Keratinocyte (primary cell): ENCODE measurements around the gene PTN. TPM values are rescaled to one million over a fixed set of nuclear protein-coding genes. Genes with fewer than 3 reads are reported as not detected.
"Not testable (repeated sequence)": the region's sequence is repeated elsewhere in the genome, so short reads cannot be mapped to it uniquely, and the experiment has no call there.

ENCODE experiments used
- DNase-seq: peaks from one replicate; pipeline ENCODE4 v3.0.0-alpha.2; 2011; ENCODE audit warnings: low read depth, missing footprints, low spot score
- FAIRE-seq: peaks from 2 replicates; lab custom pipeline; 2011; peaks lifted over from hg19 to GRCh38; lab: Jason Lieb, UNC
- H2AFZ ChIP-seq: 2 replicates; pipeline ENCODE4 v1.6.0; 2012; ENCODE audit warnings: low read length, control low read depth, inconsistent platforms; ENCODE audit not compliant: control insufficient read depth
- H3K27ac ChIP-seq: 2 replicates; pipeline ENCODE4 v1.5.1; 2011; ENCODE audit warnings: low read length; ENCODE audit not compliant: control insufficient read depth, insufficient read depth
- H3K27me3 ChIP-seq: 3 replicates; pipeline ENCODE4 v1.6.0; 2011; ENCODE audit warnings: low read length; ENCODE audit not compliant: control insufficient read depth, insufficient read depth; ENCODE audit errors: extremely low read depth
- H3K36me3 ChIP-seq, 2 experiments: 2 replicates in 1 of 2; 3 replicates in 1 of 2; pipeline ENCODE4 v1.5.1; 2011; ENCODE audit warnings: low read length in 2 of 2, mild to moderate bottlenecking in 1 of 2; ENCODE audit not compliant: control insufficient read depth in 2 of 2, insufficient read depth in 2 of 2; ENCODE audit errors: extremely low read depth in 1 of 2
- H3K4me1 ChIP-seq: 3 replicates; pipeline ENCODE4 v1.5.1; 2011; ENCODE audit warnings: low read length; ENCODE audit not compliant: control insufficient read depth, insufficient read depth; ENCODE audit errors: extremely low read depth
- H3K4me2 ChIP-seq: 3 replicates; pipeline ENCODE4 v1.6.0; 2011; ENCODE audit warnings: low read depth, low read length; ENCODE audit not compliant: control insufficient read depth, insufficient read depth; ENCODE audit errors: extremely low read depth
- H3K4me3 ChIP-seq, 3 experiments: fragments of 200-600 bp in 1 of 3; sonication (generic) in 1 of 3; 2 replicates in 2 of 3; 3 replicates in 1 of 3; pipeline ENCODE4 v1.5.1; 2011 to 2016; ENCODE audit warnings: low read length in 3 of 3, mild to moderate bottlenecking in 3 of 3, control low read depth in 2 of 3, inconsistent platforms in 1 of 3, low read depth in 1 of 3, mixed read lengths in 1 of 3, mixed run types in 1 of 3, moderate library complexity in 1 of 3; ENCODE audit not compliant: control insufficient read depth in 2 of 3, insufficient read depth in 2 of 3; ENCODE audit errors: extremely low read depth in 1 of 3
- H3K79me2 ChIP-seq: 2 replicates; pipeline ENCODE4 v1.6.0; 2012; ENCODE audit warnings: low read length; ENCODE audit not compliant: control insufficient read depth, insufficient read depth
- H3K9ac ChIP-seq: 3 replicates; pipeline ENCODE4 v1.6.0; 2011; ENCODE audit warnings: low read length; ENCODE audit not compliant: control insufficient read depth, insufficient read depth; ENCODE audit errors: extremely low read depth
- H3K9me1 ChIP-seq: 3 replicates; pipeline ENCODE4 v1.6.0; 2011; ENCODE audit warnings: low read length; ENCODE audit not compliant: control insufficient read depth, insufficient read depth; ENCODE audit errors: extremely low read depth
- H3K9me3 ChIP-seq: 2 replicates; pipeline ENCODE4 v1.5.1; 2012; ENCODE audit warnings: low read depth, low read length; ENCODE audit not compliant: control insufficient read depth
- H4K20me1 ChIP-seq: 3 replicates; pipeline ENCODE4 v1.6.0; 2011; ENCODE audit warnings: low read length; ENCODE audit not compliant: control insufficient read depth, insufficient read depth; ENCODE audit errors: extremely low read depth
- CTCF ChIP-seq, 3 experiments: IDR thresholded peaks in 1 of 3; conservative IDR thresholded peaks in 1 of 3; optimal IDR thresholded peaks in 1 of 3; 2 replicates in 2 of 3; 3 replicates in 1 of 3; pipeline versions ENCODE3 to v1.5.1; 2011; ENCODE audit warnings: low read length in 3 of 3, mild to moderate bottlenecking in 3 of 3, moderate library complexity in 2 of 3, control low read depth in 1 of 3, inconsistent platforms in 1 of 3; ENCODE audit not compliant: insufficient read depth in 2 of 3; ENCODE audit errors: extremely low read depth in 1 of 3
- EZH2 ChIP-seq: IDR thresholded peaks from one replicate; pipeline ENCODE4 v1.6.1; 2012; ENCODE audit warnings: inconsistent platforms, mild to moderate bottlenecking, low read length, moderate library complexity
- dilution Hi-C: fragments of 300-500 bp; cut with MboI; formaldehyde crosslinking; loops from one replicate; pipeline ENCODE4 v1.7.0; 2020; ENCODE audit warnings: low sequenced_read_pairs; ENCODE audit not compliant: extremely low pct_ligation_motif_present
- polyA plus RNA-seq, 5 experiments: library from polyadenylated mRNA; depleted of rRNA in 3 of 5; stranded (reverse) in 3 of 5; stranded (forward) in 1 of 5; unstranded in 1 of 5; fragments of >200 nt; gene quantifications; 1 replicate in 1 of 5; 2 replicates in 3 of 5; 3 replicates in 1 of 5; pipeline versions ENCODE4 v1.2.1 to v1.2.3, GENCODE V29; 2011 to 2012; ENCODE audit warnings: missing spikeins in 2 of 5, low read depth in 1 of 5, low replicate concordance in 1 of 5

PTN gene
- polyA plus RNA-seq, 1 donor (not counting 4 experiments of a cell fraction or from before 2014, with no cell fraction given) = not detected

- no peak for TF ChIP-seq CTCF (optimal IDR thresholded peaks at IDR 0.05 in 1 of 3, IDR thresholded peaks at IDR 0.05 in 1 of 3, conservative IDR thresholded peaks at IDR 0.05 in 1 of 3; ENCODE audit: extremely low read depth in 1 of 3, insufficient read depth in 2 of 3, low read length in 3 of 3)
- TF ChIP-seq EZH2 = no peak
- H3K4me2 ChIP-seq = no peak overlapping the region
- H3K9me3 ChIP-seq = peaks cover 2% of the 10 kb centered on the region
- H3K4me3 ChIP-seq = no peak overlapping the region
- dilution Hi-C loops = no loop called here
- no peaks in the 10 kb centered on the region for H3K9me1 ChIP-seq
- FAIRE-seq (no peak), DNase-seq (no peak)
- no peaks in the 10 kb centered on the region for H3K36me3 ChIP-seq
- no peaks in the 10 kb centered on the region for H3K79me2 ChIP-seq
- H3K27ac ChIP-seq = no peak overlapping the region
- H3K27me3 ChIP-seq = no peaks in the 10 kb centered on the region
- H3K9ac ChIP-seq = no peak overlapping the region
- H3K4me1 ChIP-seq = no peaks in the 10 kb centered on the region
- H4K20me1 ChIP-seq = no peaks in the 10 kb centered on the region
- no peak overlapping the region for H2AFZ ChIP-seq
These were observed 101.7 kb downstream of the PTN start for GRCh38 chr7:137241655-137242360.

GRCh38 chr7:137239186-137239585 lies 104.3 kb downstream of the PTN start:
- H2AFZ ChIP-seq, dilution Hi-C loops, DNase-seq, H3K79me2 ChIP-seq, H3K4me2 ChIP-seq, H3K27me3 ChIP-seq, H3K9me3 ChIP-seq, H4K20me1 ChIP-seq, H3K9ac ChIP-seq, H3K4me1 ChIP-seq, H3K27ac ChIP-seq, H3K9me1 ChIP-seq, H3K4me3 ChIP-seq, FAIRE-seq, H3K36me3 ChIP-seq: not testable (repeated sequence)

- Histone ChIP-seq H3K4me2 (no peak overlapping the region), H3K9me3 (no peaks in the 10 kb centered on the region), H4K20me1 (no peaks in the 10 kb centered on the region), H3K36me3 (no peaks in the 10 kb centered on the region), H3K79me2 (no peaks in the 10 kb centered on the region), H2AFZ (no peak overlapping the region), H3K4me3 (no peak overlapping the region), H3K9ac (no peak overlapping the region), H3K4me1 (no peaks in the 10 kb centered on the region), H3K27ac (no peak overlapping the region), H3K9me1 (no peaks in the 10 kb centered on the region), H3K27me3 (no peaks in the 10 kb centered on the region)
- no peak for DNase-seq
- FAIRE-seq = no peak
- no peak for TF ChIP-seq CTCF (optimal IDR thresholded peaks at IDR 0.05 in 1 of 3, IDR thresholded peaks at IDR 0.05 in 1 of 3, conservative IDR thresholded peaks at IDR 0.05 in 1 of 3; ENCODE audit: extremely low read depth in 1 of 3, insufficient read depth in 2 of 3, low read length in 3 of 3)
- TF ChIP-seq EZH2 = no peak
- dilution Hi-C loops = no loop called here
These were observed 108.1 kb downstream of the PTN start for GRCh38 chr7:137235434-137235833.
